Right cardiac atrium (tissue), 5 donors: ENCODE results near the gene RGS5. TPM values are rescaled to one million over a fixed set of nuclear protein-coding genes. Genes with fewer than 3 reads are reported as not detected.
A peak's percentile ranks its signal among the peaks of the same experiment; 100 is the strongest.

Experiments
- ATAC-seq, 2 donors: fragments of 200-7000 bp; cut with Tn5 transposase; one replicate each; pipeline versions ENCODE4 v1.8.0 to v1.9.1; 2020; ENCODE audit warnings: moderate library complexity in 2 of 2, mild to moderate bottlenecking in 1 of 2
- DNase-seq, 3 donors: peaks; one replicate each; pipeline ENCODE4 v3.0.0-alpha.2; 2020
- H3K27ac ChIP-seq: one replicate; pipeline ENCODE4 v1.5.1; 2013; ENCODE audit warnings: mild to moderate bottlenecking, low read length, control low read depth, moderate library complexity
- H3K27me3 ChIP-seq: one replicate; pipeline ENCODE4 v1.6.1; 2013; ENCODE audit not compliant: control insufficient read depth, insufficient read depth
- H3K4me1 ChIP-seq: one replicate; pipeline ENCODE4 v1.6.1; 2013; ENCODE audit warnings: low read length; ENCODE audit not compliant: control insufficient read depth, insufficient read depth
- H3K4me3 ChIP-seq: one replicate; pipeline ENCODE4 v1.5.1; 2013; ENCODE audit warnings: low read length, control low read depth
- H3K9me3 ChIP-seq: one replicate; pipeline ENCODE4 v1.6.1; 2013; ENCODE audit warnings: low read length; ENCODE audit not compliant: control insufficient read depth
- WGBS: extraction: QIAGEN DNeasy Blood & Tissue Kit; methylation state at CpG from one replicate; pipeline ENCODE4 v1.1.7; 2013; 5-methylcytosine and 5-hydroxymethylcytosine counted together
- intact Hi-C, 4 donors: fragments of 100-400 bp; cut with DNase I; formaldehyde crosslinking; loops; one replicate each; pipeline versions ENCODE4 v1.11.0 to v1.14.0; 2022 to 2023
- polyA plus RNA-seq: library from polyadenylated mRNA; stranded (reverse); fragments of 200-250 nt; gene quantifications from one replicate; pipeline ENCODE4 v1.2.3, GENCODE V29; 2013
- total RNA-seq, 4 donors: library from RNA; stranded (reverse); fragmentation: NEBNext Ultra II Directional; extraction: Animal tissue kit (Norgen Biotek cat#: 25700); gene quantifications; one replicate each; pipeline ENCODE4 v1.2.1, GENCODE V29; 2021
- donor health status: healthy with polysubstance abuse.
- donor health status: DM: no; HTN: yes; CAD: no.
- donor health status: DM: no; HTN: no; CAD: no.
- donor health status: DM: no; HTN: yes; CAD: no; lungs with severe emphysema.
- donor health status: DM: yes; HTN: yes; CAD: no.

RGS5 gene
- total and polyA plus RNA-seq, 5 donors: 60.4 to 188 (median 90.8) TPM

GRCh38 chr1:163182330-163182949, 20.3 kb downstream of the RGS5 start:
- no peak for ATAC-seq
- H3K27ac ChIP-seq: no peak overlapping the region

GRCh38 chr1:163178628-163179027, 24.1 kb downstream of the RGS5 start:
- Histone ChIP-seq H3K9me3 (no peaks in the 10 kb centered on the region), H3K27me3 (no peaks in the 10 kb centered on the region), H3K4me1 (no peaks in the 10 kb centered on the region), H3K27ac (no peak overlapping the region), H3K4me3 (no peak overlapping the region)
- ATAC-seq (no peak), DNase-seq (no peak)
- WGBS: 64% methylated on average over 2 of the region's 2 CpGs
- intact Hi-C loops: loop anchor here in 3 of 4 donors (5.0 to 10.0 kb wide), 5 partner anchors 104 to 334 kb away; partner anchors contain the start of gene RGS4 (in 1 of the 3)

More at GRCh38 chr1:163182330-163182949, 20.3 kb downstream of the RGS5 start:
- WGBS: 58% methylated on average over 2 of the region's 2 CpGs
- DNase-seq: no peak
- H3K27me3 ChIP-seq: peaks cover 2% of the 10 kb centered on the region
- no peak overlapping the region for H3K4me3 ChIP-seq
- H3K9me3 ChIP-seq: no peaks in the 10 kb centered on the region
- no peaks in the 10 kb centered on the region for H3K4me1 ChIP-seq
- intact Hi-C loops: no loop called here

- DNase-seq (no peak), ATAC-seq (no peak)
- Histone ChIP-seq H3K9me3 (no peaks in the 10 kb centered on the region), H3K4me1 (no peaks in the 10 kb centered on the region), H3K27me3 (no peaks in the 10 kb centered on the region), H3K27ac (no peak overlapping the region), H3K4me3 (no peak overlapping the region)
- 88% methylated on average over 4 of the region's 4 CpGs for WGBS
- intact Hi-C loops: loop anchor here in 3 of 4 donors (5.0 to 10.0 kb wide), 5 partner anchors 102 to 332 kb away; partner anchors contain the start of gene RGS4 (in 1 of the 3)
Measured at GRCh38 chr1:163176797-163177196, 25.9 kb downstream of the RGS5 start.

- intact Hi-C loops: loop anchor here (2.0 to 10.0 kb wide), 7 partner anchors 100 to 330 kb away; partner anchors contain the start of gene RGS4 (in 1 of the 4)
- ATAC-seq (peak; percentile 77 to 79), DNase-seq (peak; percentile 68 to 89 (median 84))
- no peaks in the 10 kb centered on the region for H3K9me3 ChIP-seq
- H3K27ac ChIP-seq: no peak overlapping the region
- WGBS: 31% methylated on average over 18 of the region's 18 CpGs
- H3K27me3 ChIP-seq: no peaks in the 10 kb centered on the region
- no peaks in the 10 kb centered on the region for H3K4me1 ChIP-seq
- H3K4me3 ChIP-seq: peak overlapping the region; percentile 1
Measured at GRCh38 chr1:163174524-163175437, 27.9 kb downstream of the RGS5 start.

- intact Hi-C loops: loop anchor here in 3 of 4 donors (5.0 to 10.0 kb wide), 5 partner anchors 98 to 328 kb away; no protein-coding TSS in a partner anchor
- Histone ChIP-seq H3K27me3 (no peaks in the 10 kb centered on the region), H3K27ac (no peak overlapping the region), H3K4me1 (no peaks in the 10 kb centered on the region), H3K9me3 (no peaks in the 10 kb centered on the region), H3K4me3 (no peak overlapping the region)
- 42% methylated on average over 4 of the region's 4 CpGs for WGBS
- no peak for DNase-seq
- ATAC-seq: no peak
Measured at GRCh38 chr1:163173121-163173520, 29.6 kb downstream of the RGS5 start.

- Histone ChIP-seq H3K27me3 (no peaks in the 10 kb centered on the region), H3K27ac (no peak overlapping the region), H3K9me3 (no peaks in the 10 kb centered on the region), H3K4me1 (no peaks in the 10 kb centered on the region), H3K4me3 (no peak overlapping the region)
- DNase-seq: no peak
- 58% methylated on average over 2 of the region's 2 CpGs for WGBS
- intact Hi-C loops: loop anchor here in 3 of 4 donors (5.0 to 10.0 kb wide), 5 partner anchors 98 to 328 kb away; no protein-coding TSS in a partner anchor
- no peak for ATAC-seq
Measured at GRCh38 chr1:163172596-163172995, 30.1 kb downstream of the RGS5 start.

GRCh38 chr1:163171826-163172225, 30.9 kb downstream of the RGS5 start:
- no peaks in the 10 kb centered on the region for H3K27me3 ChIP-seq
- DNase-seq (no peak), ATAC-seq (no peak)
- intact Hi-C loops: loop anchor here in 3 of 4 donors (5.0 to 10.0 kb wide), 5 partner anchors 97 to 327 kb away; no protein-coding TSS in a partner anchor
- no peak overlapping the region for H3K4me3 ChIP-seq
- no peaks in the 10 kb centered on the region for H3K9me3 ChIP-seq
- 54% methylated on average over 5 of the region's 5 CpGs for WGBS
- H3K27ac ChIP-seq: no peak overlapping the region
- H3K4me1 ChIP-seq: no peaks in the 10 kb centered on the region

- Histone ChIP-seq H3K27ac (no peak overlapping the region), H3K9me3 (no peaks in the 10 kb centered on the region), H3K27me3 (no peaks in the 10 kb centered on the region), H3K4me3 (no peak overlapping the region), H3K4me1 (no peaks in the 10 kb centered on the region)
- 54% methylated on average over 5 of the region's 5 CpGs for WGBS
- ATAC-seq (peak; percentile 44 to 45), DNase-seq (no peak)
- intact Hi-C loops: loop anchor here in 3 of 4 donors (5.0 to 10.0 kb wide), 5 partner anchors 96 to 326 kb away; no protein-coding TSS in a partner anchor
Measured at GRCh38 chr1:163170975-163171676, 31.6 kb downstream of the RGS5 start.

- ATAC-seq (no peak), DNase-seq (no peak)
- Histone ChIP-seq H3K9me3 (no peaks in the 10 kb centered on the region), H3K27me3 (no peaks in the 10 kb centered on the region), H3K27ac (no peak overlapping the region), H3K4me3 (no peak overlapping the region), H3K4me1 (no peaks in the 10 kb centered on the region)
- 64% methylated on average over 1 of the region's 1 CpG for WGBS
- intact Hi-C loops: loop anchor here in 3 of 4 donors (5.0 to 10.0 kb wide), 5 partner anchors 96 to 326 kb away; no protein-coding TSS in a partner anchor
Measured at GRCh38 chr1:163170331-163170730, 32.4 kb downstream of the RGS5 start.

- H3K4me1 ChIP-seq: no peaks in the 10 kb centered on the region
- no peaks in the 10 kb centered on the region for H3K27me3 ChIP-seq
- DNase-seq: no peak
- WGBS: 59% methylated on average over 1 of the region's 1 CpG
- no peaks in the 10 kb centered on the region for H3K9me3 ChIP-seq
- H3K27ac ChIP-seq: no peak overlapping the region
- intact Hi-C loops: no loop called here
- no peak overlapping the region for H3K4me3 ChIP-seq
- no peak for ATAC-seq
Measured at GRCh38 chr1:163169553-163169952, 33.2 kb downstream of the RGS5 start.
